OCI-LY7 (cell line): ENCODE results near the gene NECAB2. TPM values are rescaled to one million over a fixed set of nuclear protein-coding genes. Genes with fewer than 3 reads are reported as not detected.

Source experiments
- BruUV-seq: library from RNA; stranded (reverse); fragments of 400-500 nt; replicated peaks from 2 replicates; lab custom pipeline; 2021; lab: Mats Ljungman, UMichigan
- CTCF ChIA-PET: fragments of 300-600 bp; sonication (Branson Sonifier 250); formaldehyde crosslinking; loops from one replicate; lab custom pipeline; 2022; ENCODE audit warnings: antibody characterized with exemption; ENCODE audit not compliant: unreplicated experiment; lab: Charles Lee
- POLR2A ChIA-PET: fragments of 300-600 bp; sonication (Branson Sonifier 250); formaldehyde crosslinking; loops from one replicate; lab custom pipeline; 2022; ENCODE audit warnings: antibody characterized with exemption; lab: Charles Lee
- DNase-seq: peaks from one replicate; pipeline ENCODE4 v3.0.0-alpha.2; 2015; ENCODE audit warnings: low spot score
- H2AFZ ChIP-seq: fragments of 200-600 bp; sonication (generic), shearing (Covaris generic); 2 replicates; pipeline ENCODE4 v1.6.1; 2014; ENCODE audit warnings: mild to moderate bottlenecking, antibody characterized with exemption, low read length, moderate library complexity
- H3K27ac ChIP-seq: fragments of 200-600 bp; sonication (generic); 2 replicates; pipeline ENCODE4 v1.5.1; 2014; ENCODE audit warnings: mixed run types, low read depth, mild to moderate bottlenecking, moderate library complexity, low read length, inconsistent platforms; ENCODE audit not compliant: poor library complexity, severe bottlenecking
- H3K36me3 ChIP-seq: fragments of 200-600 bp; sonication (generic); 2 replicates; pipeline ENCODE4 v1.6.1; 2014; ENCODE audit warnings: mild to moderate bottlenecking, antibody characterized with exemption, low read length, moderate library complexity, mixed read lengths; ENCODE audit not compliant: insufficient read depth
- H3K4me1 ChIP-seq: fragments of 200-600 bp; sonication (generic); 2 replicates; pipeline ENCODE4 v1.5.1; 2014; ENCODE audit warnings: mild to moderate bottlenecking, low read length; ENCODE audit not compliant: insufficient read depth, poor library complexity, severe bottlenecking
- H3K4me2 ChIP-seq: fragments of 200-600 bp; sonication (generic); 2 replicates; pipeline ENCODE4 v1.6.1; 2014; ENCODE audit warnings: mild to moderate bottlenecking, low read length
- H3K4me3 ChIP-seq: fragments of 200-600 bp; sonication (generic); 2 replicates; pipeline ENCODE4 v1.5.1; 2014; ENCODE audit warnings: mild to moderate bottlenecking, low read depth, low read length; ENCODE audit not compliant: poor library complexity, severe bottlenecking
- H3K79me2 ChIP-seq: fragments of 200-600 bp; sonication (generic); 2 replicates; pipeline ENCODE4 v1.6.1; 2016; ENCODE audit warnings: low read depth, mild to moderate bottlenecking, low read length, moderate library complexity, mixed read lengths; ENCODE audit not compliant: insufficient read depth
- H3K9me2 ChIP-seq: fragments of 200-600 bp; sonication (generic); 2 replicates; pipeline ENCODE4 v1.6.1; 2016; ENCODE audit warnings: mild to moderate bottlenecking, low read length, mixed read lengths; ENCODE audit not compliant: insufficient read depth
- H3K9me3 ChIP-seq: fragments of 200-600 bp; sonication (generic); 2 replicates; pipeline ENCODE4 v1.6.1; 2014; ENCODE audit warnings: mild to moderate bottlenecking, mixed run types, low read length, mixed read lengths
- H4K20me1 ChIP-seq: fragments of 200-600 bp; sonication (generic); 2 replicates; pipeline ENCODE4 v1.6.1; 2014; ENCODE audit warnings: mild to moderate bottlenecking, antibody characterized with exemption, low read length, moderate library complexity, mixed read lengths; ENCODE audit not compliant: insufficient read depth
- EZH2phosphoT487 ChIP-seq: fragments of 200-600 bp; sonication (generic); IDR thresholded peaks from 2 replicates; pipeline ENCODE4 v1.6.1; 2018; ENCODE audit warnings: low read depth, borderline replicate concordance, mild to moderate bottlenecking, mixed run types, antibody characterized with exemption, low read length, moderate library complexity, mixed read lengths
- intact Hi-C: fragments of 100-400 bp; cut with micrococcal nuclease; formaldehyde crosslinking; loops from one replicate; pipeline ENCODE4 v1.10.0; 2022; ENCODE audit not compliant: unreplicated experiment
- total RNA-seq, 2 experiments: library from RNA; depleted of rRNA in 1 of 2; stranded (reverse); fragments of >200 nt in 1 of 2; shearing (Covaris generic) in 1 of 2; gene quantifications; 2 replicates each; pipeline ENCODE4 v1.2.3, GENCODE V29; 2014 to 2022
- TF ChIP-seq, protein P1 (sequence below): fragments of 200-600 bp; sonication (generic); conservative IDR thresholded peaks from 2 replicates; pipeline ENCODE4 v1.5.1; 2014; ENCODE audit warnings: mild to moderate bottlenecking, antibody characterized with exemption, low read length, moderate library complexity, mixed read lengths

The NECAB2 gene
- total RNA-seq, 2 experiments from 2014 or later: not detected

- H4K20me1 ChIP-seq: no peaks in the 10 kb centered on the region
- H3K79me2 ChIP-seq: no peaks in the 10 kb centered on the region
- no peak overlapping the region for H3K4me3 ChIP-seq
- H3K27ac ChIP-seq: no peak overlapping the region
- H3K36me3 ChIP-seq: peaks cover 14% of the 10 kb centered on the region
- intact Hi-C loops: no loop called here
- no peak overlapping the region for H3K4me2 ChIP-seq
- TF ChIP-seq, protein P1, sequence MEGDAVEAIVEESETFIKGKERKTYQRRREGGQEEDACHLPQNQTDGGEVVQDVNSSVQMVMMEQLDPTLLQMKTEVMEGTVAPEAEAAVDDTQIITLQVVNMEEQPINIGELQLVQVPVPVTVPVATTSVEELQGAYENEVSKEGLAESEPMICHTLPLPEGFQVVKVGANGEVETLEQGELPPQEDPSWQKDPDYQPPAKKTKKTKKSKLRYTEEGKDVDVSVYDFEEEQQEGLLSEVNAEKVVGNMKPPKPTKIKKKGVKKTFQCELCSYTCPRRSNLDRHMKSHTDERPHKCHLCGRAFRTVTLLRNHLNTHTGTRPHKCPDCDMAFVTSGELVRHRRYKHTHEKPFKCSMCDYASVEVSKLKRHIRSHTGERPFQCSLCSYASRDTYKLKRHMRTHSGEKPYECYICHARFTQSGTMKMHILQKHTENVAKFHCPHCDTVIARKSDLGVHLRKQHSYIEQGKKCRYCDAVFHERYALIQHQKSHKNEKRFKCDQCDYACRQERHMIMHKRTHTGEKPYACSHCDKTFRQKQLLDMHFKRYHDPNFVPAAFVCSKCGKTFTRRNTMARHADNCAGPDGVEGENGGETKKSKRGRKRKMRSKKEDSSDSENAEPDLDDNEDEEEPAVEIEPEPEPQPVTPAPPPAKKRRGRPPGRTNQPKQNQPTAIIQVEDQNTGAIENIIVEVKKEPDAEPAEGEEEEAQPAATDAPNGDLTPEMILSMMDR: no peak
- H2AFZ ChIP-seq: no peak overlapping the region
- no peak for DNase-seq
- ChIA-PET CTCF (no interaction called here), POLR2A (no interaction called here)
- no peaks in the 10 kb centered on the region for H3K9me3 ChIP-seq
- no peaks in the 10 kb centered on the region for H3K4me1 ChIP-seq
- BruUV-seq: TSS peak; percentile 47
- H3K9me2 ChIP-seq: no peaks in the 10 kb centered on the region
Measured at GRCh38 chr16:84048270-84048669, 80.2 kb downstream of the NECAB2 start.

GRCh38 chr16:84048871-84049270, 80.8 kb downstream of the NECAB2 start:
- H2AFZ ChIP-seq: no peak overlapping the region
- H3K4me2 ChIP-seq: no peak overlapping the region
- no peaks in the 10 kb centered on the region for H3K9me3 ChIP-seq
- no peak overlapping the region for H3K4me3 ChIP-seq
- ChIA-PET CTCF (no interaction called here), POLR2A (no interaction called here)
- no peaks in the 10 kb centered on the region for H3K9me2 ChIP-seq
- TF ChIP-seq, protein P1: no peak
- TF ChIP-seq EZH2phosphoT487: no peak
- DNase-seq: no peak
- no peak overlapping the region for H3K27ac ChIP-seq
- H3K36me3 ChIP-seq: peaks cover 20% of the 10 kb centered on the region
- no peaks in the 10 kb centered on the region for H4K20me1 ChIP-seq
- no peaks in the 10 kb centered on the region for H3K4me1 ChIP-seq
- no peaks in the 10 kb centered on the region for H3K79me2 ChIP-seq
- intact Hi-C loops: no loop called here
- no TSS peak for BruUV-seq

DNA sequence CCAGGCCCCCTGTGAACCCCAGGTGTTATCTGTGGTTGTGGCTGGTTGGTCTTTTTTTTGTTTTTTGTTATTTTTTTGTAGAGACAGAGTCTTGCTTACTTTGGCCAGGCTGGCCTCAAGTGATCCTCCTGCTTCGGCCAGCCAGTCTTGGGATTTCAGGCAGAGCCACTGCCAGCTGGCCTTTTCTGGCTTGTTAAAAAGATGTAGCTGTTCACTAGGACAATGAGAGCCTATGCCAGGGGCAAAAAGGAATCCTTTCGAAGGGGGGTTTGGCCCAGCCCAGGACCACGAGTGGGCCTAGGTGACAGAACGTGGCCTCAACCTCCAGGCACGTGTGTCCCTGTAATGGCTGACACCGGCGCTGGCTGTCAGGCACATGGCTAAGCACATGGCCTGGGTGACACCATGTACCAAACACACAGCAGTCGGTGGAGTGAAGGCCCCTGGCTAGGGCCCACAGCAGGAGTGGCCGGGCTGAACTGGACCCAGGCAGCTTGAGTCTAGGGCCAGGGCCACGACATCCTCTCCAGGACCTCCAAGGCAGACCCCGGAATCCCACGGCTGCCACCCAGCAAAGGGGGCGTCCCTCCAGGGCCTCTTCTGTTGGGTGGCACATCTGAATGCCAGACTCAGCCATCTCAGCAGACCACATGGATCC, 81.5 kb downstream of the NECAB2 start:
- ChIA-PET POLR2A (no interaction called here), CTCF (no interaction called here)
- no peaks in the 10 kb centered on the region for H3K9me2 ChIP-seq
- H3K4me2 ChIP-seq: no peak overlapping the region
- no peaks in the 10 kb centered on the region for H3K79me2 ChIP-seq
- peaks cover 26% of the 10 kb centered on the region for H3K36me3 ChIP-seq
- intact Hi-C loops: no loop called here
- H3K4me1 ChIP-seq: no peaks in the 10 kb centered on the region
- no peak overlapping the region for H3K27ac ChIP-seq
- H2AFZ ChIP-seq: no peak overlapping the region
- no peaks in the 10 kb centered on the region for H3K9me3 ChIP-seq
- H4K20me1 ChIP-seq: no peaks in the 10 kb centered on the region
- no peak for DNase-seq
- no peak for TF ChIP-seq EZH2phosphoT487
- TF ChIP-seq, protein P1: no peak
- BruUV-seq: no TSS peak
- no peak overlapping the region for H3K4me3 ChIP-seq
